ENCODE measurements around the gene NSF.

GRCh38 chr17:46766493-46767491 is 176.3 kb downstream of the NSF start:
- TF ChIP-seq TCF12 (IDR thresholded peaks at IDR 0.05; ENCODE audit: low read depth) (no peak), REST (IDR thresholded peaks at IDR 0.05; ENCODE audit: low read depth) (no peak), RAD21 (IDR thresholded peaks at IDR 0.05; ENCODE audit: low read depth) (no peak), TAF1 (IDR thresholded peaks at IDR 0.05; ENCODE audit: low read depth) (no peak)
